Nephron (organoid): ENCODE measurements around the gene KRTAP5-9.

ENCODE experiments used
- H3K27ac Mint-ChIP-seq, 3 experiments: 2 replicates each; pipeline ENCODE4 v1.8.0; 2020; ENCODE audit warnings: mixed read lengths in 3 of 3, mild to moderate bottlenecking in 2 of 3, moderate library complexity in 1 of 3
- H3K27me3 Mint-ChIP-seq: 2 replicates; pipeline ENCODE4 v1.8.0; 2021; ENCODE audit warnings: low read depth, mild to moderate bottlenecking, moderate library complexity, mixed read lengths
- H3K36me3 Mint-ChIP-seq: 2 replicates; pipeline ENCODE4 v1.8.0; 2020; ENCODE audit warnings: low read depth, mixed read lengths
- H3K4me1 Mint-ChIP-seq: 2 replicates; pipeline ENCODE4 v1.8.0; 2020; ENCODE audit warnings: mixed read lengths
- H3K4me3 Mint-ChIP-seq, 3 experiments: 2 replicates each; pipeline ENCODE4 v1.8.0; 2020; ENCODE audit warnings: mild to moderate bottlenecking in 3 of 3, mixed read lengths in 3 of 3, moderate library complexity in 2 of 3
- H3K9me3 Mint-ChIP-seq: 2 replicates; pipeline ENCODE4 v1.8.0; 2020; ENCODE audit warnings: mixed read lengths
- CTCF ChIP-seq, 3 experiments: fragments of 200-600 bp; sonication (generic); IDR thresholded peaks; one replicate each; pipeline ENCODE4 v1.5.0; 2021; ENCODE audit warnings: antibody characterized with exemption in 3 of 3; ENCODE audit not compliant: unreplicated experiment in 3 of 3

KRTAP5-9 gene

GRCh38 chr11:71548120-71548519 is at the start of gene KRTAP5-9:
TSS of gene KRTAP5-9 (plus strand) at chr11:71548420. CDS start at chr11:71548658, 238 bp downstream.
- Mint-ChIP-seq H3K36me3 (no peaks in the 10 kb centered on the region), H3K27me3 (peaks cover 9% of the 10 kb centered on the region), H3K27ac (no peak within 1 kb of the TSS), H3K9me3 (peaks cover 10% of the 10 kb centered on the region), H3K4me1 (peaks cover 15% of the 10 kb centered on the region), H3K4me3 (no peak within 1 kb of the TSS)
- TF ChIP-seq CTCF (IDR thresholded peaks at IDR 0.05; ENCODE audit: unreplicated experiment in 3 of 3), result no peak

GRCh38 chr11:71499125-71499524 is 49.1 kb upstream of the KRTAP5-9 start:
- no peaks in the 10 kb centered on the region for H3K27me3 Mint-ChIP-seq
- H3K36me3 Mint-ChIP-seq, result peaks cover 50% of the 10 kb centered on the region
- TF ChIP-seq CTCF (IDR thresholded peaks at IDR 0.05; ENCODE audit: unreplicated experiment in 3 of 3), result no peak
- no peak overlapping the region for H3K4me3 Mint-ChIP-seq
- no peaks in the 10 kb centered on the region for H3K9me3 Mint-ChIP-seq
- no peaks in the 10 kb centered on the region for H3K4me1 Mint-ChIP-seq
- H3K27ac Mint-ChIP-seq, result no peak overlapping the region

- Mint-ChIP-seq H3K27ac (no peak overlapping the region), H3K9me3 (no peaks in the 10 kb centered on the region), H3K4me1 (no peaks in the 10 kb centered on the region), H3K4me3 (no peak overlapping the region), H3K27me3 (no peaks in the 10 kb centered on the region), H3K36me3 (peaks cover 47% of the 10 kb centered on the region)
- TF ChIP-seq CTCF (IDR thresholded peaks at IDR 0.05; ENCODE audit: unreplicated experiment in 3 of 3), result no peak
These were observed 48.7 kb upstream of the KRTAP5-9 start for GRCh38 chr11:71499546-71499945.

- no peaks in the 10 kb centered on the region for H3K9me3 Mint-ChIP-seq
- H3K36me3 Mint-ChIP-seq, result peaks cover 44% of the 10 kb centered on the region
- no peaks in the 10 kb centered on the region for H3K27me3 Mint-ChIP-seq
- TF ChIP-seq CTCF (IDR thresholded peaks at IDR 0.05; ENCODE audit: unreplicated experiment in 3 of 3), result no peak
- no peak overlapping the region for H3K4me3 Mint-ChIP-seq
- H3K4me1 Mint-ChIP-seq, result no peaks in the 10 kb centered on the region
- no peak overlapping the region for H3K27ac Mint-ChIP-seq
These were observed 47.6 kb upstream of the KRTAP5-9 start for GRCh38 chr11:71500601-71501021.

- Mint-ChIP-seq H3K27ac (no peak overlapping the region), H3K27me3 (no peaks in the 10 kb centered on the region), H3K4me1 (no peaks in the 10 kb centered on the region), H3K9me3 (no peaks in the 10 kb centered on the region), H3K4me3 (no peak overlapping the region), H3K36me3 (peaks cover 44% of the 10 kb centered on the region)
- no peak for TF ChIP-seq CTCF (IDR thresholded peaks at IDR 0.05; ENCODE audit: unreplicated experiment in 3 of 3)
These were observed 46.9 kb upstream of the KRTAP5-9 start for GRCh38 chr11:71501071-71501985.

GRCh38 chr11:71502026-71502425 is 46.2 kb upstream of the KRTAP5-9 start:
- H3K4me1 Mint-ChIP-seq, result no peaks in the 10 kb centered on the region
- peaks cover 44% of the 10 kb centered on the region for H3K36me3 Mint-ChIP-seq

More at GRCh38 chr11:71502026-71502425, 46.2 kb upstream of the KRTAP5-9 start:
- Mint-ChIP-seq H3K4me3 (no peak overlapping the region), H3K27me3 (no peaks in the 10 kb centered on the region), H3K9me3 (peaks cover 2% of the 10 kb centered on the region), H3K27ac (no peak overlapping the region)
- TF ChIP-seq CTCF (IDR thresholded peaks at IDR 0.05; ENCODE audit: unreplicated experiment in 3 of 3), result no peak
